GM19023 (cell line): Measurements from ENCODE around the gene PAXX.

Experiments used
- ATAC-seq: cut with Tn5 transposase; IDR thresholded peaks from one replicate; pipeline ENCODE4 v1.9.1; 2021; ENCODE audit warnings: mild to moderate bottlenecking, moderate library complexity; ENCODE audit not compliant: unreplicated experiment

PAXX gene

GRCh38 chr9:136952876-136953770, 39.1 kb upstream of the PAXX start:
- ATAC-seq = no peak

- no peak for ATAC-seq
These were observed 38.4 kb upstream of the PAXX start for GRCh38 chr9:136953771-136954269.

- no peak for ATAC-seq
These were observed 37.7 kb upstream of the PAXX start for GRCh38 chr9:136954270-136955083.

- no peak for ATAC-seq
These were observed 36.9 kb upstream of the PAXX start for GRCh38 chr9:136955202-136955942.

GRCh38 chr9:136955943-136956335, 36.3 kb upstream of the PAXX start:
- no peak for ATAC-seq

- no peak for ATAC-seq
These were observed 35.6 kb upstream of the PAXX start for GRCh38 chr9:136956604-136957003.

GRCh38 chr9:136957461-136957860, 34.8 kb upstream of the PAXX start:
- no peak for ATAC-seq

- no peak for ATAC-seq
These were observed 34.3 kb upstream of the PAXX start for GRCh38 chr9:136957901-136958300.

GRCh38 chr9:136958473-136958872, 33.7 kb upstream of the PAXX start:
- no peak for ATAC-seq

- no peak for ATAC-seq
These were observed 33.0 kb upstream of the PAXX start for GRCh38 chr9:136958898-136959850.

GRCh38 chr9:136960212-136960937, 31.8 kb upstream of the PAXX start:
- ATAC-seq = no peak

- ATAC-seq = no peak
These were observed 31.3 kb upstream of the PAXX start for GRCh38 chr9:136960938-136961275.

- no peak for ATAC-seq
These were observed 30.8 kb upstream of the PAXX start for GRCh38 chr9:136961279-136962065.

GRCh38 chr9:136962163-136962562, 30.1 kb upstream of the PAXX start:
- no peak for ATAC-seq

- no peak for ATAC-seq
These were observed 29.4 kb upstream of the PAXX start for GRCh38 chr9:136962701-136963248.

GRCh38 chr9:136963341-136963740, 28.9 kb upstream of the PAXX start:
- no peak for ATAC-seq

- no peak for ATAC-seq
These were observed 28.5 kb upstream of the PAXX start for GRCh38 chr9:136963751-136964150.

GRCh38 chr9:136964171-136964689, 28.0 kb upstream of the PAXX start:
- no peak for ATAC-seq
